ENCODE measurements around the gene MYOM3.

GRCh38 chr1:24101796-24102586 lies 9.9 kb downstream of the MYOM3 start:
- TF ChIP-seq CTCF (IDR thresholded peaks at IDR 0.05) (no peak), POLR2A (IDR thresholded peaks at IDR 0.05) (no peak), POLR2AphosphoS5 (IDR thresholded peaks at IDR 0.05) (no peak), EP300 (IDR thresholded peaks at IDR 0.05) (no peak)
